Panc1 (cell line): ENCODE data around the gene CEP164. TPM values are rescaled to one million over a fixed set of nuclear protein-coding genes. Genes with fewer than 3 reads are reported as not detected.

Experiments
- ATAC-seq: fragments of 200-7000 bp; cut with Tn5 transposase; 2 replicates; pipeline ENCODE4 v1.9.1; 2020; ENCODE audit warnings: mild to moderate bottlenecking, moderate library complexity
- BruUV-seq: library from RNA; stranded (reverse); fragments of 400-500 nt; replicated peaks from 2 replicates; lab custom pipeline; 2021; lab: Mats Ljungman, UMichigan
- CTCF ChIA-PET: fragments of 300-600 bp; sonication (Branson Sonifier 250); formaldehyde crosslinking; loops from one replicate; lab custom pipeline; 2022; ENCODE audit warnings: antibody characterized with exemption; lab: Charles Lee
- POLR2A ChIA-PET: fragments of 300-600 bp; sonication (Branson Sonifier 250); formaldehyde crosslinking; loops from one replicate; lab custom pipeline; 2022; ENCODE audit warnings: antibody characterized with exemption; lab: Charles Lee
- DNase-seq: peaks from one replicate; pipeline ENCODE4 v3.0.0-alpha.2; 2010; ENCODE audit warnings: low read depth, low spot score
- H3K27ac ChIP-seq: 2 replicates; pipeline ENCODE4 v1.5.1; 2011; ENCODE audit warnings: mild to moderate bottlenecking, low read length, inconsistent platforms
- H3K27me3 ChIP-seq: fragments of 200-500 bp; sonication (Bioruptor generic); 2 replicates; pipeline ENCODE4 v1.6.0; 2014; ENCODE audit warnings: low read length, inconsistent platforms; ENCODE audit not compliant: control insufficient read depth, insufficient read depth
- H3K36me3 ChIP-seq: fragments of 200-500 bp; sonication (Bioruptor generic); 2 replicates; pipeline ENCODE4 v1.5.1; 2014; ENCODE audit warnings: inconsistent platforms, mild to moderate bottlenecking, low read length, moderate library complexity; ENCODE audit not compliant: control insufficient read depth, insufficient read depth
- H3K4me1 ChIP-seq: 2 replicates; pipeline ENCODE4 v1.5.1; 2011; ENCODE audit warnings: inconsistent platforms, mild to moderate bottlenecking, low read length, moderate library complexity; ENCODE audit not compliant: control insufficient read depth, insufficient read depth
- H3K4me3 ChIP-seq, 2 experiments: 2 replicates each; pipeline ENCODE4 v1.5.1; 2011 to 2012; ENCODE audit warnings: low read depth in 2 of 2, low read length in 2 of 2, mild to moderate bottlenecking in 2 of 2, inconsistent platforms in 1 of 2, moderate library complexity in 1 of 2
- H3K9me3 ChIP-seq: fragments of 200-500 bp; sonication (Bioruptor generic); 2 replicates; pipeline ENCODE4 v1.5.1; 2014; ENCODE audit warnings: low read depth, mild to moderate bottlenecking, inconsistent platforms, low read length, moderate library complexity; ENCODE audit not compliant: control insufficient read depth, insufficient read depth
- CTCF ChIP-seq: fragments of 450-650 bp; IDR thresholded peaks from 2 replicates; pipeline ENCODE4 v1.5.1; 2017; ENCODE audit warnings: mild to moderate bottlenecking
- POLR2AphosphoS5 ChIP-seq: IDR thresholded peaks from 2 replicates; pipeline ENCODE4 v1.6.1; 2012; ENCODE audit warnings: mild to moderate bottlenecking, low read depth, low read length, moderate library complexity
- REST ChIP-seq, 2 experiments: IDR thresholded peaks; 2 replicates each; pipeline ENCODE4 v1.6.1; 2011 to 2012; ENCODE audit warnings: low read depth in 2 of 2, control low read depth in 1 of 2, low read length in 1 of 2, mild to moderate bottlenecking in 1 of 2, moderate library complexity in 1 of 2; ENCODE audit not compliant: insufficient read depth in 1 of 2
- SIN3A ChIP-seq: IDR thresholded peaks from 2 replicates; pipeline ENCODE4 v1.6.1; 2012; ENCODE audit warnings: low read depth, mild to moderate bottlenecking, low read length, moderate library complexity, borderline replicate concordance; ENCODE audit not compliant: insufficient read depth
- TCF7L2 ChIP-seq: IDR thresholded peaks from 2 replicates; pipeline ENCODE4 v1.6.1; 2011; ENCODE audit warnings: mild to moderate bottlenecking, low read depth, low read length, inconsistent platforms
- in situ Hi-C: cut with HindIII; loops from 2 replicates; pipeline ENCODE4 v1.10.0; 2016; ENCODE audit warnings: low sequenced_read_pairs, low pct_unique_long_range_greater_than_20kb
- intact Hi-C: fragments of 100-400 bp; cut with micrococcal nuclease; formaldehyde crosslinking; loops from one replicate; pipeline ENCODE4 v1.10.0; 2022; ENCODE audit not compliant: unreplicated experiment
- total RNA-seq: library from RNA; stranded (reverse); gene quantifications from one replicate; pipeline ENCODE4 v1.2.1, GENCODE V29; 2021; ENCODE audit not compliant: unreplicated experiment

Gene CEP164
- total RNA-seq, 1 experiment from 2014 or later, result 75.4 TPM

- Histone ChIP-seq H3K4me1 (no peaks in the 10 kb centered on the region), H3K4me3 (no peak overlapping the region), H3K9me3 (no peaks in the 10 kb centered on the region), H3K27ac (no peak overlapping the region), H3K27me3 (no peaks in the 10 kb centered on the region; the same call in 1 of the 2 replicates), H3K36me3 (no peaks in the 10 kb centered on the region)
- ATAC-seq, result no peak
- BruUV-seq, result no TSS peak
- CTCF ChIA-PET, result interaction anchor here (1.2 kb wide), 1 partner anchor 23 kb away, joined by 3 read pairs; no protein-coding TSS in a partner anchor
- intact Hi-C loops (no loop called here), in situ Hi-C loops (no loop called here)
- TF ChIP-seq POLR2AphosphoS5 (no peak), TCF7L2 (no peak)
- DNase-seq, result no peak
- POLR2A ChIA-PET, result no interaction called here
These were observed 132.3 kb downstream of the CEP164 start for GRCh38 chr11:117459979-117460300.

- H3K27me3 ChIP-seq, result no peaks in the 10 kb centered on the region
- DNase-seq (no peak), ATAC-seq (no peak)
- CTCF ChIA-PET, result no interaction called here
- in situ Hi-C loops (no loop called here), intact Hi-C loops (no loop called here)
- no peaks in the 10 kb centered on the region for H3K9me3 ChIP-seq
- H3K4me1 ChIP-seq, result no peaks in the 10 kb centered on the region
- TF ChIP-seq POLR2AphosphoS5 (no peak), SIN3A (no peak), CTCF (no peak), REST (IDR thresholded peaks at IDR 0.05; ENCODE audit: insufficient read depth in 1 of 2, low read depth in 2 of 2, low read length in 1 of 2) (no peak)
- no peak overlapping the region for H3K4me3 ChIP-seq
- H3K27ac ChIP-seq, result no peak overlapping the region
- POLR2A ChIA-PET, result no interaction called here
- no peaks in the 10 kb centered on the region for H3K36me3 ChIP-seq
- no TSS peak for BruUV-seq
These were observed 133.9 kb downstream of the CEP164 start for GRCh38 chr11:117461396-117462182.

- H3K36me3 ChIP-seq, result no peaks in the 10 kb centered on the region
- H3K4me3 ChIP-seq, result no peak overlapping the region
- ATAC-seq (no peak), DNase-seq (no peak)
- intact Hi-C loops, result no loop called here
- in situ Hi-C loops, result no loop called here
- H3K27ac ChIP-seq, result no peak overlapping the region
- BruUV-seq, result no TSS peak
- ChIA-PET CTCF (no interaction called here), POLR2A (no interaction called here)
- TF ChIP-seq TCF7L2 (no peak), CTCF (no peak), SIN3A (no peak), REST (IDR thresholded peaks at IDR 0.05; ENCODE audit: insufficient read depth in 1 of 2, low read depth in 2 of 2, low read length in 1 of 2) (no peak), POLR2AphosphoS5 (no peak)
- H3K9me3 ChIP-seq, result no peaks in the 10 kb centered on the region
- no peaks in the 10 kb centered on the region for H3K4me1 ChIP-seq
- H3K27me3 ChIP-seq, result no peaks in the 10 kb centered on the region
These were observed 134.7 kb downstream of the CEP164 start for GRCh38 chr11:117462183-117462863.
